ENCODE data around the gene CEP78. TPM values are rescaled to one million over a fixed set of nuclear protein-coding genes. Genes with fewer than 3 reads are reported as not detected.

Gene CEP78, protein sequence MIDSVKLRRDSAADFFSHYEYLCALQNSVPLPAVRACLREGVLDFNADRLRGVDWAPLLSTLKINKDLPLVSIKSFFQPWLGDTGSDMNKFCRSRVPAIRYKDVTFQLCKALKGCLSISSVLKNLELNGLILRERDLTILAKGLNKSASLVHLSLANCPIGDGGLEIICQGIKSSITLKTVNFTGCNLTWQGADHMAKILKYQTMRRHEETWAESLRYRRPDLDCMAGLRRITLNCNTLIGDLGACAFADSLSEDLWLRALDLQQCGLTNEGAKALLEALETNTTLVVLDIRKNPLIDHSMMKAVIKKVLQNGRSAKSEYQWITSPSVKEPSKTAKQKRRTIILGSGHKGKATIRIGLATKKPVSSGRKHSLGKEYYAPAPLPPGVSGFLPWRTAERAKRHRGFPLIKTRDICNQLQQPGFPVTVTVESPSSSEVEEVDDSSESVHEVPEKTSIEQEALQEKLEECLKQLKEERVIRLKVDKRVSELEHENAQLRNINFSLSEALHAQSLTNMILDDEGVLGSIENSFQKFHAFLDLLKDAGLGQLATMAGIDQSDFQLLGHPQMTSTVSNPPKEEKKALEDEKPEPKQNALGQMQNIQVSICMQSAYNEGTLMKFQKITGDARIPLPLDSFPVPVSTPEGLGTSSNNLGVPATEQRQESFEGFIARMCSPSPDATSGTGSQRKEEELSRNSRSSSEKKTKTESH
- 29.9 and 31.7 TPM in 2 replicates for total RNA-seq (2014; rRNA removed; shearing (Covaris generic))

DNA sequence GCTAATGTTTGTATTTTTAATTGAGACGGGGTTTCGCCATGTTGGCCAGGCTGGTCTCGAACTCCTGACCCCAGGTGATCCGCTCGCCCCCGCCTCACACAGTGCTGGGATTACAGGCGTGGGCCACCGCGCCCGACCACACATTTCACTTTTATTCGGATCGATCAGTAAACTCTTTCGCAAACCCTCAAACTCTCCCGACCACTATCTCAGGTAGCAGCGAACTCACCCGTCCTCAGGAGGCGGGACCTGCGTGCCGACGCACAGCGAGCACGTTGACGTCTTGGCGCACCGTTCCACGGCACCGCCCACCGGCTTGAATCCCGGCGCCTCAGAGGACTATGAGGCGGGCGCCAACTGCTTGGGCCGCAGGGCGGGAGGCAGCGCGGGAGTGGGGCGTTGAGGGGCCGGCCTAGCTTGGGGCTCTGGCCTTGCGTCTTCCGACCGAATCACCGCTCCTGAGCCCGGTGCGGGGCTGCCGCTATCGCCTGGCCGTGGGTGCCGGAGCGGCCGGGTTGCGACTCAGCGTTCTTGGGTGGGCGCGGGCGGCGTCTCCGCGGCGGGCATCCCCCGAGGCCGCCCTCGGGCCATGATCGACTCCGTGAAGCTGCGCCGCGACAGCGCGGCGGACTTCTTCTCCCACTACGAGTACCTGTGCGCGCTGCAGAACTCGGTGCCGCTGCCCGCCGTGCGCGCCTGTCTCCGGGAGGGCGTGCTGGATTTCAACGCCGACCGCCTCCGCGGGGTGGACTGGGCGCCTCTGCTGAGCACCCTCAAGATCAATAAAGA, at the start of gene CEP78:
TSS of gene CEP78 (plus strand) at position 314 of the 789 bp plus-strand sequence. CDS start at position 590, 276 bp downstream.

DNA sequence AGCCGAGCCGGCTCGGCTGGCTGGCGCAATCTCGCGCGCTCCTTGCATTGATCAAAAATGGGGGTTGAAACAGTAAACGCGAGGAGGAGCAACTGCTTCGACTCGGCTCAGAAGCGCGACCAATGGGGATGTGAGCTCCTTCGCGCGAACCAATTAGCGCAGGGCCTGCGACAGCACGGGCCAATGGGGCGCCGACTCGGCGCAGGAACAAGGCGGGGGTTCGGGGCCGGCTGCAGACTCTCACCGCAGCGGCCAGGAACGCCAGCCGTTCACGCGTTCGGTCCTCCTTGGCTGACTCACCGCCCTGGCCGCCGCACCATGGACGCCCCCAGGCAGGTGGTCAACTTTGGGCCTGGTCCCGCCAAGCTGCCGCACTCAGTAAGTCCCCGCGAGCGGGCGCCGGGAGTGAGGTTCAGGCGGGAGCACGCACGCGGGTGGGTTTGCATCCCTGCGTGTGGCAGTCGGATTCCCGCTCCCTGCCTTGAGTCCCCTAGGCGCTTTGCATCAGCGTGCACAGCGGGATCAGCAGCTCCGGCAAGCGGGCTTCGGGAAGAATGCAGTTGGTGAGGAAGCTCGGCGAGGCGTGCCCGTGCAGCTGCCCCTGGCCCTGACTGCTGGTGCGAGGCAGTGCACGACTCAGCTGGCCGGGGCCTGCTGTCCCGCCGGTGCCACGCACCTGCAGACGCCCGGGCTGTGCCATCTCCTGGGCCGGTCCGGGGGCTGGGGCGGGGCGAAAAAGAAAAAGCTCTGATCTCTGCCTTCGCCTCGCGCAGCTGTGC, 61.2 kb downstream of the CEP78 start, which contains the start of gene PSAT1:
TSS of gene PSAT1 (plus strand) at position 233 of the 779 bp plus-strand sequence. CDS start at position 319, 86 bp downstream.

Small RNA genes lying within 50 kb of the gene (small RNA-seq; reads per million reads assigned to genes)
- not detected for gene AL353705.4

Other genes starting within 250 kb of the CEP78 start
- gene GNAQ, start 204.3 kb upstream of the CEP78 start, total RNA-seq (2014; rRNA removed; shearing (Covaris generic)) = 14.3 and 29.7 TPM in 2 replicates
- 253 and 290 TPM in 2 replicates for gene PSAT1, start 61.0 kb downstream of the CEP78 start, total RNA-seq (2014; rRNA removed; shearing (Covaris generic))